T-helper 2 cell treated with Interferon-gamma antibody and Interleukin-4, amounts not matched to agents 5 μg/mL and 100 μg/mL, for 36 hours (primary cell): ENCODE data around the gene EMC6.
A peak's percentile ranks its signal among the peaks of the same experiment; 100 is the strongest.

Source experiments
- DNase-seq: peaks from one replicate; pipeline ENCODE4 v3.0.0; 2021; ENCODE audit warnings: low spot score
- H3K27ac Mint-ChIP-seq: one replicate; pipeline ENCODE4 v1.8.0; 2021; ENCODE audit warnings: mild to moderate bottlenecking, mixed read lengths
- H3K27me3 Mint-ChIP-seq: one replicate; pipeline ENCODE4 v1.8.0; 2021; ENCODE audit warnings: low read depth, mixed read lengths
- H3K36me3 Mint-ChIP-seq: one replicate; pipeline ENCODE4 v1.8.0; 2021; ENCODE audit warnings: low read depth, mixed read lengths
- H3K4me1 Mint-ChIP-seq: one replicate; pipeline ENCODE4 v1.8.0; 2021; ENCODE audit warnings: low read depth, mixed read lengths
- H3K4me3 Mint-ChIP-seq: one replicate; pipeline ENCODE4 v1.8.0; 2022; ENCODE audit warnings: mild to moderate bottlenecking, moderate library complexity, mixed read lengths
- H3K9me3 Mint-ChIP-seq: one replicate; pipeline ENCODE4 v1.8.0; 2021; ENCODE audit warnings: mixed read lengths

Gene EMC6

DNA sequence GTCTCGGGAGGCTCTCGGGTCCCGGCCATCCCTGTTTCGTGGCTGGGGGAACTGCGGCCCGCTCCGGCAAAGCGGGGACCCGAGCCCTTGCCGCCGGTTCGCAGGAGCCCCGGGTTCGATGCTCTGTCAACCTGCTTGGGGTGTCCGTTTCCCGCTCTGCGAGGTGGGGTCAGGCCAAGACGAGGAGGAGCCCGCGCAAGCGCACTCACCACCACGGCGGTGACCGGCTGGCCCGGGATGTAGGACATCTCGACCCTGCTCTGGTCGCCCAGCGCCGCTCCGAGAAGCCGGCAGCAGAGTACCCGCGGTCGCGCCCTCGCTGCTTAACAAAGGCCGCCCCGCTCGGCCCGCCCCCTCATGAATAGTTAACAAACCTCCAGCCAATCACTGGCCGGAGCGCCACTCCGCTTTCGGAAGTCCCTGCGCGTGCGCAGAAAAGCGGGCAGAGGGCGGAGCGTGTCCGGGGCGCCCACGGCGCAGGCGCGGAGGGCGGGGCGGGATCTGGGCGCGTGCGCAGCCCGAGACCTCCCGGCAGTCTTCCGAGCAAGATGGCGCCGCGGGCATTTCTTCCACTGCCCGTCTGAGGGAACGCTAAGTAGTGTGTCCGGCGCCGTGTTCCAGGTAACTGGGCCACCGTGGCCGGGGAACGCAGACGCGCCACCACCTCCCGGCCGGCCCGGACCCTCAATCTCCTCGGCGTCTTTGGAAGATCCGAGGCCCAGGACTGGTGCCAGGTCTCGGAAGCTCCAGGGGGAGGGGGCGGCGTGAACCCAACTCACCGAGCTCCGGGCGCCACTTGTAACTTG is at the start of gene EMC6, which contains the start of gene TAX1BP3:
TSS of gene EMC6 (plus strand) at position 534 of the 806 bp plus-strand sequence. CDS start 335 bp downstream, outside the sequence.
TSS of gene TAX1BP3 (minus strand) at position 300 of the 806 bp plus-strand sequence. CDS start at position 248, 52 bp downstream.
- peaks cover 22% of the 10 kb centered on the region for H3K4me1 Mint-ChIP-seq
- H3K27ac Mint-ChIP-seq = peak within 1 kb of the TSS; percentile 94
- peaks cover 13% of the 10 kb centered on the region for H3K36me3 Mint-ChIP-seq
- H3K27me3 Mint-ChIP-seq = no peaks in the 10 kb centered on the region
- DNase-seq = peak; percentile 100
- H3K9me3 Mint-ChIP-seq = no peaks in the 10 kb centered on the region
- peak within 1 kb of the TSS; percentile 99 for H3K4me3 Mint-ChIP-seq

DNA sequence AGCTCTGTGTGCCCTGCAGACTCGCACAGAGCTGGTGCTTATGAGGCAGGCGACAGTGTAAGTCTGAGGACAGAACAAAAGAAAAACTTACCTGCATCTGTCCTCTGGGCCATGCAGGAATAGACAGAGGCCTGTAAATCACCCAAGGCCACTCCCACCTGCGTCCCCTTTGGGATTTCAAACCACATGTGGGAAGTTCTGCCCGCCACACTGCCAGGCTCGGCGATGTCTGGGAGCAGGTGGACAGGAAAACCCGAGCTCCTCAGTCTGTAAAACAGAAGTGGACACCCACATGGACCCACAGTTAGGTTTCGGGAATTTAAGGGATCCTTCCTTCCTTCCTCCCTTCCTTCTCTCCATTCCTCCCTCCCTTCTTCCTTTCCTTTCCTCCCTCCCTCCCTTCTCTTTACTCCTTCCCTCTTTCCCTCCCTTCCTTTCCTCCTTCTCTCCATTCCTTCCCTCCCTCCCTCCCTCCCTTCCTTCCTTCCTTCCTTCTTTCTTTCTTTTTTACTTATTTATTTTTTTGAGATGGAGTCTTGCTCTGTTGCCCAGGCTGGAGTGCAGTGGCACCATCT is 47.4 kb upstream of the EMC6 start:
- Mint-ChIP-seq H3K36me3 (peaks cover 52% of the 10 kb centered on the region), H3K4me3 (no peak overlapping the region), H3K27ac (no peak overlapping the region), H3K4me1 (no peaks in the 10 kb centered on the region), H3K9me3 (peaks cover 9% of the 10 kb centered on the region), H3K27me3 (no peaks in the 10 kb centered on the region)
- DNase-seq = no peak

DNA sequence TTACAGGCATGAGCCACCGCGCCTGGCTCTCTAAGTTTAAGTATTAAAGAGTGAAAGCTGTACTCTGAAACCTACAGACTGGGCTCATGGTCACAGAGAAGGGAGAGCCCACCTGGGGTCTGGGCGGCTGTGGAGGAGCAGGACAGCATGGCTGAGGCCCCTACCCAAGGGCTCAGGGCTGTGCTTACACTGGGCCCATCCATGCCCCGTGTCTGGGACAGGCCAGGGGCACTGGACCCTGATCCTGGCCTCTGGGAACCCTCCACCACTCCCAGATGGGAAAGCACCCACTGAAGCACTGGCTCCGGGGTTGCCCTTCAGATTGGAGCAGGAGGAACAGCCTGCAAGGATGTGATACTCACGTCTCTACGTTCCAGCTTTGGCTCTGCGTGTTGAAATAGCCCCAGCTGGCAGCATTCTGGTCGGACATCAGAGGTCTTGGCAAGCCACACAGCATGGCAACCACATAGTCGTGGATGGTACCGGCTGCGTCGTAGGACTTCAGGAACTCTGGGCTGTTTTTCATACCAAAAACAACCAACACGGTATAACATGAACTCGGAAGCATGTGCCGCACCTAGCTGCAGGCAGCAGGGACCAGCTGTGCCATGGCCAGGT is 45.5 kb upstream of the EMC6 start:
- H3K4me1 Mint-ChIP-seq = no peaks in the 10 kb centered on the region
- H3K36me3 Mint-ChIP-seq = peaks cover 44% of the 10 kb centered on the region
- no peaks in the 10 kb centered on the region for H3K27me3 Mint-ChIP-seq
- H3K4me3 Mint-ChIP-seq = no peak overlapping the region
- H3K27ac Mint-ChIP-seq = no peak overlapping the region
- DNase-seq = no peak
- H3K9me3 Mint-ChIP-seq = no peaks in the 10 kb centered on the region

DNA sequence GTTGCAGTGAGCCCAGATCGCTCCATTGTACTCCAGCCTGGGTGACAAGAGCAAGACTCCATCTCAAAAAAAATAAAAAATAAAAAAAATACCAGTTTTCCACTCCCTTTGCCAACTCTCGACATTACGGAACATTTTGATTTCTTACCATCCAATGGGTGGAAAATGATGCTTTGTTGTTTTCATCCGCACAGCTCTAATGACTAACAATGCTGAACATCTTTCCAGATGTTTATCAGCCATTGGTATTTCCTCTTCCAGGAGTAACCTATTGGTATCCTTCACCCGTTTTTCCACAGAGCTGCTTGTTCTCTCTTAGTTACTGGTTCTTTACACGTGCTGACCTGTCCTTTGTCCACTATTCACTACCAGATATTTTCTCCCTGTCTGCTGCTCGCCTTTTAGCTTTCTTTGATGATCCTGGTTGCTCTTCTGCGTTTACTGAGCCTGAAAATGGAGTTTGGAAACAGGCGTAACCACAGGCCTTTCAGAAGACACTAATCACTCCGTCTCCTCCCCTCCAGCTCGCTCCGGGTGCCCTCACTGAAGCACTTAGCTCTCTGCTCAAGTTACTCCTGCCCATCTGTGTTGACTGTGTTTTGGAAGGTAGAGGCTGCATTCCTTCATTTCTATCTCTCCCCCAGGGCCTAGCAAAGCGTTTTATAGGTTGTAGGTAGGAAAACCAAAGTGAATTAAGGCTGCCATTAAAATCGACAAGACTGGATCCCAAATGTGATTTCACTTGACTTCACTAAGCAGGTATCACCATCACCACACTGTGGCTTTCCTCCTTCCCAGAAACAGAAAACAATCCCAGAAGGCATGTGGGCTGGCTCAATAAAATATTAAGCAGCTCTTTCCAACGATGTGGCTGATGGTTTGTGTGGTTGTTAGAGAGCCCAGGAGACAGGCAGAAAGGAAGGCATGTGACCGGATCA is 41.5 kb upstream of the EMC6 start:
- H3K27me3 Mint-ChIP-seq = no peaks in the 10 kb centered on the region
- no peak overlapping the region for H3K27ac Mint-ChIP-seq
- no peak overlapping the region for H3K4me3 Mint-ChIP-seq
- DNase-seq = no peak
- peaks cover 32% of the 10 kb centered on the region for H3K36me3 Mint-ChIP-seq
- peaks cover 3% of the 10 kb centered on the region for H3K4me1 Mint-ChIP-seq
- no peaks in the 10 kb centered on the region for H3K9me3 Mint-ChIP-seq

DNA sequence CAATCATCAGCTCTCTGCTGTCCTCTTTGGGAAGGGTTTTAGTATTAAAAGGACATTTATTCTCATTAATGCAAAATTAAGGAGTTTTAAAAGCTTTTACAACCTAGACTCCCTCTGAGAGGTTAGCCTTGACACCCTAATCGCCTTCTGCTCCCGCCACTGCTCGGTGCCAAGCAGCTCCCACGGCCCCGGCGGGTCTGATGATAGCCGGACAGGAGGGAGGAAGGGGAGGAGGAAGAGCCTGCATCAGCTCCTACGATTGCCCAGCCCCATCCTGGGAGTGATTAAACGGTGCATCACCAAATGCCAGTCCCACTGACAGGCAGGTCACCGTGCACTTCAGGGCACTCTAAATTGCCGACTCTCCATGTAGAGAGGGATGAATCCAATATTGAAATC is 40.8 kb upstream of the EMC6 start:
- no peaks in the 10 kb centered on the region for H3K27me3 Mint-ChIP-seq

DNA sequence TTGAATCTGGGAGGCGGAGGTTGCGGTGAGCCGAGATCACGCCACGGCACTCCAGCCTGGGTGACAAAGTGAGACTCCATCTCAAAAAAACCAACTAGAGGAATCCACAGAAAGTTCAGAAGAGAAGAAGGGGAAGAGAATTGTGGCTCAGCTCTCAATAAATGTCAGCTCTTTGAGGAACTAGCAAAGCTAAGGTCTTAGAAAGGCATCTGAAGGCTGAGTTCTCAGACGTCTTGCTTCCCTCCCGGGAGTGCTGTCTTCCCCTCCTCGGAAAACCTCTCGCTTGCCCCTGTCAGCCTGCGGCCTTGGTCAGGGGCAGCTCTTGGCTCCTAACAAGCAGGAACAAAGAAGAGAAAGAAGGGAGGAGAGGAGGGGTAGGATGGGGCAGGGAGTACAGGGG is 37.8 kb upstream of the EMC6 start:
- Mint-ChIP-seq H3K27ac (no peak overlapping the region), H3K4me3 (no peak overlapping the region), H3K27me3 (no peaks in the 10 kb centered on the region), H3K9me3 (no peaks in the 10 kb centered on the region), H3K36me3 (peaks cover 20% of the 10 kb centered on the region), H3K4me1 (peaks cover 21% of the 10 kb centered on the region)
- DNase-seq = no peak

More for the DNA sequence above, 40.8 kb upstream of the EMC6 start:
- peaks cover 8% of the 10 kb centered on the region for H3K4me1 Mint-ChIP-seq
- no peak overlapping the region for H3K4me3 Mint-ChIP-seq
- H3K9me3 Mint-ChIP-seq = no peaks in the 10 kb centered on the region
- H3K27ac Mint-ChIP-seq = no peak overlapping the region
- no peak for DNase-seq
- H3K36me3 Mint-ChIP-seq = peaks cover 30% of the 10 kb centered on the region

DNA sequence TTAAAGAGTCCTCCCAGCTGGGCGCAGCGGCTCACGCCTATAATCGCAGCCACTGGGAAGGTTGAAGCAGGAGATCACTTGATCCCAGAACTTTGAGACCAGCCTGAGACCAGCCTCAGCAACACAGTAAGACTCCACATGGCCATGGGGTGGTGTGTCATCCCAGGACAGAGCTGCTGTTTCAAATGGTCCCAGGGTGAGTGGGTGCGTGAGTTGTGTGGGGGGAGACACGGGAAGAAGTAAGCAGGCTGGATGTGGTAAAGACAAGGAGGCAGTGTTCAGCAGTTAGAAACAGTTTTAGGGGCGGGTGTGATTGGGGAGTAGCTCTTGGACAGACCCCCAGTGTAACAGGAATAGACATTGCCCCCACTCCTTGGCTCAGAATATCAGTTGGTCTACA is 36.3 kb upstream of the EMC6 start:
- Mint-ChIP-seq H3K27me3 (no peaks in the 10 kb centered on the region), H3K9me3 (no peaks in the 10 kb centered on the region), H3K36me3 (peaks cover 15% of the 10 kb centered on the region), H3K4me3 (no peak overlapping the region), H3K27ac (no peak overlapping the region), H3K4me1 (peaks cover 24% of the 10 kb centered on the region)
- DNase-seq = no peak

DNA sequence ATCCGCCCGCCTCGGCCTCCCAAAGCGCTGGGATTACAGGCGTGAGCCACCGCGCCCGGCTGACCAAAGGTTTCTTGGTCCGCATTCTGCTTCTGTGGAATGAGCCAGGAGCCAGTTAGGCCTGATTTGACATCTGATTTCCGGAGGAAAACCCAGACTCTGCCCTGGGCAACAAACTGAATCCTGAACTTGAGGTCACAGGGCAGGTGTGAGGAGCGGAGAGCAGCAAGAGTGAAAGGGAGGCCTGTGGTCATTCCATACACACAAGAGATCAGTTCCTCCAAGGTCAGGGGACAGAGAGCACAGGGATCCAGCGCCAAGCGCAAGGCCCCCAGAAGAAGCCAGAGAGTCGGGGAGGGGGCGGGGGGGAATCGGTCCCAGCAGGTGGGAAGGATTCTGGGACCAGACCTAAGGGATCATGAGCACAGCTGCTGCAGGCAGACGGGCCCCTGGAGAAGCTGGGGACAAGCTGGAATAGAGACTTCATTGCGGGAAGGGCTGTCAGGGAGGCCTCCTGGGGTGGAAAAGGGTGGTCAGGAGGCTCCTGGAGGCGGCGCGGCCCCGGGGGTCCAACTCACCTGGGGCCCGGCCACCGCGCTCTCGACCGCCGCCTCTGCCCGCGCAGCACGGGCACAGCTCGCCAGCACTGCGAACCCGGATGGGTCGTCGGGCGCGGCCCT is 33.0 kb upstream of the EMC6 start:
- peaks cover 17% of the 10 kb centered on the region for H3K36me3 Mint-ChIP-seq
- H3K9me3 Mint-ChIP-seq = no peaks in the 10 kb centered on the region
- peak overlapping the region; percentile 96 for H3K4me3 Mint-ChIP-seq
- H3K4me1 Mint-ChIP-seq = peaks cover 47% of the 10 kb centered on the region
- peak overlapping the region; percentile 82 for H3K27ac Mint-ChIP-seq
- DNase-seq = no peak
- H3K27me3 Mint-ChIP-seq = no peaks in the 10 kb centered on the region

DNA sequence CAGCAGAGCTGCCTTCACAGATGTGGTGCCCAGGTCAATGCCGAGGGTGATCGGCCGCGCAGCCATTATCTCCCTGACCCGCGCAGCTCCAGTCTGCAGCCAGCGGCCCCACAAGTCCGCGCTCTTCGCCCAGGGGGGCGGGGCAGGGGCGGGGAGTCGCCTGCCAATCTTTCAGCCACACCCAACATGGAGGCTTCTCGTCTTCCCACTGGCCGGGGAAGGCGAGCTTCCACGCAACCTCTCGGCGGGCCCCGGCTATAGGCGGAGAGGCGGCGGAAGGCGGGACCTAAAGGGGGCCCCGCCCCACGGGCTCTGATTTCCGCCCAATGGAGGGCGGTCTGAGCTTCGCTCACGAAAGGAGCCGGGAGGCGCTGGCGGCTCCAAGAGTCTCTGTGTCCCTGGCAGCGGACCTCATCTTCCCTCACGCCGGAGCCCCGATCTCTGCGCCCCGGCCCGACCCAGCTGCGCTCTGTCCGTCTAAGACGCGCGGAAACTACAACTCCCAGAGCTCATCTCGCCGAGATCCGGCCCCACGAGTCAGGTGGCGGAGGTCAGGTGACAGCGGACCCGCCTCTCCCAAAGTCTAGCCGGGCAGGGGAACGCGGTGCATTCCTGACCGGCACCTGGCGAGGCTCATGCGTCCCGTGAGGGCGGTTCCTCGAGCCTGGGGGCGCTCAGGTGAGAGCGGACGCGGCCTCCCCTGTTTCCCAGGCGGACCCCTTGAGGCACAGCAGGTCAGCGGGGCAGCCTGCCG is 32.3 kb upstream of the EMC6 start, which contains the start of the genes CTNS and SHPK:
TSS of gene CTNS (plus strand) at position 607 of the 754 bp plus-strand sequence. CDS start 3,447 bp downstream, outside the sequence.
TSS of gene SHPK (minus strand) at position 97 of the 754 bp plus-strand sequence. CDS start at position 66, 31 bp downstream.
- Mint-ChIP-seq H3K27ac (peak within 1 kb of the TSS; percentile 99), H3K27me3 (no peaks in the 10 kb centered on the region), H3K4me1 (peaks cover 52% of the 10 kb centered on the region), H3K36me3 (peaks cover 17% of the 10 kb centered on the region), H3K4me3 (peak within 1 kb of the TSS; percentile 96), H3K9me3 (no peaks in the 10 kb centered on the region)
- DNase-seq = peak; percentile 95

DNA sequence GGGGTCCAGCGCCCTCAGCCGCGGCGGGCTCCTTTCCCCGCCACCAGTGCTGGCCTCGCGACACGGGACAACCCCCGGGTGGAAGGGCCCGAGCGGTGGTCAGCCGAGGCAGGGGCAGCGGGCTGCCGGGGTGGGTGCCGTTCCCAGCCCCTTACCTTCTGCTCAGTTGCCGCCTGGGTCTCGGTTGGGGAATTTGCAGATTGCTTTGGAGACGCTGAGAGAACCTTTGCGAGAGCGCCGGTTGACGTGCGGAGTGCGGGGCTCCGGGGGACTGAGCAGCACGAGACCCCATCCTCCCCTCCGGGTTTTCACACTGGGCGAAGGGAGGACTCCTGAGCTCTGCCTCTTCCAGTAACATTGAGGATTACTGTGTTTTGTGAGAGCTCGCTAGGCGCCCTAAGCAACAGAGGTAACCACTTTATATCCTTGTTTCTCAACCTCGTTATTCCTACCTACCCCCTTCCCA is 31.7 kb upstream of the EMC6 start:
- Mint-ChIP-seq H3K27me3 (no peaks in the 10 kb centered on the region), H3K36me3 (peaks cover 22% of the 10 kb centered on the region), H3K9me3 (no peaks in the 10 kb centered on the region), H3K4me3 (peak overlapping the region; percentile 96), H3K4me1 (peaks cover 57% of the 10 kb centered on the region), H3K27ac (peak overlapping the region; percentile 63)
- DNase-seq = no peak

DNA sequence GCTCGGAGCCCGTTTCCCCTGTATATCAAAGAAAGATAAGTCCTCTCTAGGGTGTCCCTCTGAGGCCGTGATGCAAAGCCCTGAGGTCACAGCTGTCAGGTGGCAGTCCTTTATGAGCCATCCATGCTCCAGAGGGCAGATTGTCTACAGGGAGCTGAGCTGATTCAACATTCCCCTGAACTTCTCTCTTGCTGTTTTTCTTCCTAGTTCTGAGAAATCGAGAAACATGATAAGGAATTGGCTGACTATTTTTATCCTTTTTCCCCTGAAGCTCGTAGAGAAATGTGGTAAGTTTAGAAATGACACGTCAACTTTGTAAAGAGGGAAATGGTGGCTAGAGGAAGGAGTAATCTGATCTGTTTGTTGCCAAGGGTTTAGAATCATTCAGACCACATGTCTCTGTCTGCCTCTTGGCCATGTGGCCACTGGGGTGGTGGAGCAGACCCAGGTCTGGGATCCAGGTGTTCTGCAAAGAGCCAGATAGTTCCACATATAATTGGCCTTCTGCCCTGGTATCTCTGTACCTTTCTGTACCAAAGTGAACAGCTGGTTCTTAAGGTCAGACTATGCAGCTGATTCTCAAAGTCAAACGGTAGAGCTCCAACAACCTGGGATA is 28.5 kb upstream of the EMC6 start:
- peak overlapping the region; percentile 94 for H3K27ac Mint-ChIP-seq
- no peaks in the 10 kb centered on the region for H3K9me3 Mint-ChIP-seq
- H3K27me3 Mint-ChIP-seq = no peaks in the 10 kb centered on the region
- DNase-seq = peak; percentile 72
- peak overlapping the region; percentile 64 for H3K4me3 Mint-ChIP-seq
- peaks cover 27% of the 10 kb centered on the region for H3K36me3 Mint-ChIP-seq
- H3K4me1 Mint-ChIP-seq = peaks cover 54% of the 10 kb centered on the region

DNA sequence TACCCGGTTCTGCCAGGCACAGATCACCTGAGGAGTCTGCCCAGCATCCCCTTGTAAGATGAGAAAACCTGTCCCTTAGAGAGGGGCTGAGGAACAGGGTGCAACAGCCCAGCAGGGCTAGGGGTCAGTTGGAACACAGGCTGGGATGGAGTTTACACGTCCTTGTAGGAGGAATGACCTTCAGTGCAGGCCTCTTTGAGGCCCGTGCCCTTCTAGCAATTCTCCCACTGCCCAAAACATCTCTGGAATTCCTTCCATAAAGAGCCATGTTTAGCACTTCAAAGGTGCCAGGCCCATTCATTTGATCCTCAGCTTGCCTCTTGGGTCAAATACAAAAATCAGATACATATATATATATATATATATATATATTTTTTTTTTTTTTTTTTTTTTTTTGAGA is 27.6 kb upstream of the EMC6 start:
- H3K27me3 Mint-ChIP-seq = no peaks in the 10 kb centered on the region
- H3K4me3 Mint-ChIP-seq = no peak overlapping the region
- H3K36me3 Mint-ChIP-seq = peaks cover 32% of the 10 kb centered on the region
- peaks cover 56% of the 10 kb centered on the region for H3K4me1 Mint-ChIP-seq
- DNase-seq = no peak
- H3K27ac Mint-ChIP-seq = peak overlapping the region; percentile 94
- no peaks in the 10 kb centered on the region for H3K9me3 Mint-ChIP-seq
